GM23338 (cell line): Measurements from ENCODE around the gene CELA2A. TPM values are rescaled to one million over a fixed set of nuclear protein-coding genes. Genes with fewer than 3 reads are reported as not detected.

Experiments
- ATAC-seq: fragments of 200-7000 bp; cut with Tn5 transposase; 3 replicates; pipeline ENCODE4 v1.9.1; 2020
- DNase-seq: peaks from one replicate; pipeline ENCODE4 v3.0.0-alpha.2; 2015; ENCODE audit warnings: low spot score
- H2AFZ ChIP-seq: fragments of 200-600 bp; sonication (generic); 2 replicates; pipeline ENCODE4 v1.8.0; 2016; ENCODE audit warnings: antibody characterized with exemption, mild to moderate bottlenecking, moderate library complexity
- H3F3A ChIP-seq: fragments of 200-600 bp; sonication (generic); replicated peaks from 2 replicates; pipeline ENCODE4 v1.8.0; 2017; ENCODE audit warnings: antibody characterized with exemption, mixed run types, low read depth
- H3K27ac ChIP-seq: fragments of 200-600 bp; sonication (generic); 2 replicates; pipeline ENCODE4 v1.6.1; 2016; ENCODE audit warnings: low read depth
- H3K27me3 ChIP-seq: fragments of 200-600 bp; sonication (generic); 2 replicates; pipeline ENCODE4 v1.8.0; 2016; ENCODE audit warnings: mild to moderate bottlenecking, mixed run types, moderate library complexity; ENCODE audit not compliant: insufficient read depth
- H3K36me3 ChIP-seq: fragments of 200-600 bp; sonication (generic); 2 replicates; pipeline ENCODE4 v1.8.0; 2016; ENCODE audit warnings: mild to moderate bottlenecking; ENCODE audit not compliant: insufficient read depth
- H3K4me1 ChIP-seq: fragments of 200-600 bp; sonication (generic); 2 replicates; pipeline ENCODE4 v1.8.0; 2016; ENCODE audit warnings: mild to moderate bottlenecking, moderate library complexity; ENCODE audit not compliant: insufficient read depth
- H3K4me2 ChIP-seq: fragments of 200-600 bp; sonication (generic); 2 replicates; pipeline ENCODE4 v1.7.1; 2017; ENCODE audit warnings: mixed run types
- H3K4me3 ChIP-seq: fragments of 200-600 bp; sonication (generic); 2 replicates; pipeline ENCODE4 v1.6.1; 2016; ENCODE audit warnings: mixed run types
- H3K79me2 ChIP-seq: fragments of 200-600 bp; sonication (generic); replicated peaks from 2 replicates; pipeline ENCODE4 v1.8.0; 2017; ENCODE audit warnings: mild to moderate bottlenecking; ENCODE audit not compliant: insufficient read depth
- H3K9me2 ChIP-seq: fragments of 200-600 bp; sonication (generic); 2 replicates; pipeline ENCODE4 v1.8.0; 2017; ENCODE audit not compliant: insufficient read depth
- H4K20me1 ChIP-seq: fragments of 200-600 bp; sonication (generic); replicated peaks from 2 replicates; pipeline ENCODE4 v1.8.0; 2017; ENCODE audit warnings: mild to moderate bottlenecking; ENCODE audit not compliant: insufficient read depth
- H3K27ac Mint-ChIP-seq: 2 replicates; pipeline ENCODE4 v1.8.0; 2020; ENCODE audit warnings: inconsistent platforms, mild to moderate bottlenecking, moderate library complexity, mixed read lengths
- H3K27me3 Mint-ChIP-seq: 3 replicates; pipeline ENCODE4 v1.8.0; 2022; ENCODE audit warnings: low read depth, mild to moderate bottlenecking, moderate library complexity, mixed read lengths, inconsistent platforms; ENCODE audit not compliant: insufficient read depth, poor library complexity
- H3K36me3 Mint-ChIP-seq: 3 replicates; pipeline ENCODE4 v1.8.0; 2021; ENCODE audit warnings: low read depth, mild to moderate bottlenecking, inconsistent platforms, moderate library complexity, mixed read lengths
- H3K4me1 Mint-ChIP-seq: 3 replicates; pipeline ENCODE4 v1.8.0; 2020; ENCODE audit warnings: mild to moderate bottlenecking, inconsistent platforms, mixed read lengths
- H3K4me3 Mint-ChIP-seq: 3 replicates; pipeline ENCODE4 v1.8.0; 2021; ENCODE audit warnings: moderate library complexity, mild to moderate bottlenecking, inconsistent platforms, mixed read lengths
- H3K9me3 Mint-ChIP-seq: 3 replicates; pipeline ENCODE4 v1.8.0; 2020; ENCODE audit warnings: moderate library complexity, mild to moderate bottlenecking, inconsistent platforms, mixed read lengths
- ZNF462 ChIP-seq: fragments of 250-450 bp; sonication (Bioruptor Pico); IDR thresholded peaks from 2 replicates; pipeline ENCODE4 v1.5.0; 2020; ENCODE audit warnings: mild to moderate bottlenecking, moderate library complexity
- polyA plus RNA-seq: library from polyadenylated mRNA; unstranded; fragments of >200 nt; fragmentation: Nextera tagmentation; extraction: Ambion mirVana; gene quantifications from 2 replicates; pipeline ENCODE4 v1.2.1, GENCODE V29; 2016
- total RNA-seq: library from RNA; depleted of rRNA; stranded (reverse); fragments of >200 nt; shearing (Covaris generic); gene quantifications from 2 replicates; pipeline ENCODE4 v1.2.3, GENCODE V29; 2014

The CELA2A gene
- total and polyA plus RNA-seq, 2 experiments from 2014 or later: not detected

GRCh38 chr1:15452216-15452615 lies 4.3 kb upstream of the CELA2A start:
- ATAC-seq (no peak), DNase-seq (no peak)
- peaks cover 6% of the 10 kb centered on the region; the same call in 1 of the 3 replicates for H3K4me1 Mint-ChIP-seq

More at GRCh38 chr1:15452216-15452615, 4.3 kb upstream of the CELA2A start:
- Histone ChIP-seq H3K79me2 (no peaks in the 10 kb centered on the region), H3K27me3 (no peaks in the 10 kb centered on the region), H2AFZ (no peak overlapping the region), H3K9me2 (no peaks in the 10 kb centered on the region), H3K4me2 (no peak overlapping the region), H3F3A (no peaks in the 10 kb centered on the region), H4K20me1 (no peaks in the 10 kb centered on the region), H3K4me1 (no peaks in the 10 kb centered on the region), H3K27ac (no peak overlapping the region), H3K36me3 (no peaks in the 10 kb centered on the region), H3K4me3 (no peak overlapping the region)
- Mint-ChIP-seq H3K27me3 (peaks cover 6% of the 10 kb centered on the region), H3K4me3 (no peak overlapping the region), H3K36me3 (no peaks in the 10 kb centered on the region; the same call in 2 of the 3 replicates), H3K27ac (no peak overlapping the region), H3K9me3 (peaks cover 4% of the 10 kb centered on the region)
- TF ChIP-seq ZNF462 (CRISPR knock-in tag): no peak
